RWPE2 (cell line): Measurements from ENCODE around the gene ANTXR1.
"Not testable (repeated sequence)": the region's sequence is repeated elsewhere in the genome, so short reads cannot be mapped to it uniquely, and the experiment has no call there.

ENCODE experiments used
- ATAC-seq: fragments of 200-7000 bp; cut with Tn5 transposase; 3 replicates; pipeline ENCODE4 v1.9.1; 2021; ENCODE audit warnings: low read depth
- DNase-seq: peaks from one replicate; pipeline ENCODE4 v3.0.0-alpha.2; 2020; ENCODE audit warnings: low spot score
- H3K27ac ChIP-seq: fragments of 450-650 bp; 2 replicates; pipeline ENCODE4 v1.5.1; 2017; ENCODE audit warnings: mild to moderate bottlenecking; ENCODE audit not compliant: poor library complexity, severe bottlenecking
- H3K27me3 ChIP-seq: fragments of 250-450 bp; sonication (Bioruptor Pico); 2 replicates; pipeline ENCODE4 v1.5.1; 2021; ENCODE audit warnings: mild to moderate bottlenecking, moderate library complexity; ENCODE audit not compliant: insufficient read depth, poor library complexity, severe bottlenecking
- H3K36me3 ChIP-seq: fragments of 250-450 bp; sonication (Bioruptor Pico); 2 replicates; pipeline ENCODE4 v1.5.1; 2020; ENCODE audit warnings: low read depth, mild to moderate bottlenecking, moderate library complexity
- H3K4me1 ChIP-seq: fragments of 250-450 bp; sonication (Bioruptor Pico); 2 replicates; pipeline ENCODE4 v1.5.1; 2021; ENCODE audit warnings: mild to moderate bottlenecking, moderate library complexity; ENCODE audit not compliant: insufficient read depth, poor library complexity, severe bottlenecking
- H3K4me3 ChIP-seq: fragments of 250-450 bp; sonication (Bioruptor Pico); 2 replicates; pipeline ENCODE4 v1.5.1; 2021; ENCODE audit warnings: mild to moderate bottlenecking, moderate library complexity; ENCODE audit not compliant: severe bottlenecking
- H3K9me3 ChIP-seq: fragments of 250-450 bp; sonication (Bioruptor Pico); 2 replicates; pipeline ENCODE4 v1.5.1; 2021; ENCODE audit warnings: mild to moderate bottlenecking, moderate library complexity; ENCODE audit not compliant: severe bottlenecking
- CTCF ChIP-seq: fragments of 450-650 bp; IDR thresholded peaks from one replicate; pipeline ENCODE4 v1.5.1; 2017; ENCODE audit warnings: mild to moderate bottlenecking, moderate library complexity; ENCODE audit not compliant: poor library complexity, severe bottlenecking

Gene ANTXR1

DNA sequence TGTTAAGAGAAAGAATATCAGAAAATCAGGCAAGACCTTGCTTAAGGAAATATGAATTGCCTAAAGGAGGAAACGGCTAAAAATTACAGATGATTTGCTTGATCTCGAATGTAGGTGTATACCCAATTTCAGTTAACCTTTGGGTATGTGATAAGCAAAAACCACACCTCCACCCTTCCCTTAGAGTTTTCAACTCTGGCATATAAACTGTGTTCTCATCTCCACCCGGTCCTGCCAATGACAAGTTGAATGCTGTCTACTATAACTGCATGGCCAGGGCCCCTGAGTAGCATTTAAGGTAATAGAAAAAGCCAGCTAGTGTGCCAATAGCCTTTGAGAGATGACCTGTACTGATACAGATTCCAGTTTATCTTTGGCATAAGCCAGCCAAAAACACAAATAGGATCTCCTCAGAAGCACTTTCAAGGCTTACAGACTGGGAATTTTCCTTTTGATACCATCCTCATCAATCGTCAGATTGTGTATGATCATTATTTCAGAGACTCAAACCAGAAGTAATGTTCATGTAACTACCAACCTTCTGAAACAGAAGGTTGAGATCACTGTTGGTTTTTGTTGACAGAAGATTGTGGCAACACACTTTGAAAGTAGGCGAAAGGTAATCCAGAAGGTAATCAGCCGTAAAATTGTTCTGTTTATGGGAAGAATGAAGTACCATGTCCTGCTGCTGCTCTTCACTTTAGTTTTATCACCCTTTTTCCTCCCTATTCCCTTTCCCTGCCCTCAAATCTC lies 211.0 kb downstream of the ANTXR1 start:
- H3K36me3 ChIP-seq, result no peaks in the 10 kb centered on the region
- DNase-seq (no peak), ATAC-seq (no peak)
- no peaks in the 10 kb centered on the region for H3K9me3 ChIP-seq
- H3K4me1 ChIP-seq, result no peaks in the 10 kb centered on the region
- no peaks in the 10 kb centered on the region for H3K27me3 ChIP-seq
- TF ChIP-seq CTCF, result no peak
- H3K4me3 ChIP-seq, result no peak overlapping the region
- H3K27ac ChIP-seq, result no peak overlapping the region

- H3K36me3 ChIP-seq, result no peaks in the 10 kb centered on the region
These were observed 211.5 kb downstream of the ANTXR1 start for GRCh38 chr2:69224512-69224837.

DNA sequence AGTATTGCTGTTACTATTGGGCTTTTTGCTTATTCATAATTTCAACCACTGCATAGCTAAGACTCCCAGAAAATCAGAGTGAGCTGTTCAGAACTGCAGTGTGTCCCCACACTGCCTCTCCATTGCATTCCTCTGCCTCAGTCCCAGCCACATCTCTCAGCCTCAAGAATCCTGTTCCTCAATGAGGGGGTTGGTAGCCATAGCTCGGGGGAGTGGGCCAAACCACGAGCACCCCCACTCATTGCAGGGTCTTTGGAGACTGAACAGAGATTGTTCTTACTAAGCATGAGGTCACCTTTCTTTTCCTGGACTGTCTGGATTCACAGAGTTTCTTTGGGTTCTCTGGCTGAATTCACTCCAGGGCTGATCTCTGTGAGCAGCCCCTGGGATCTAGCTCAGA lies 213.0 kb downstream of the ANTXR1 start:
- Histone ChIP-seq H3K9me3 (no peaks in the 10 kb centered on the region), H3K27ac (no peak overlapping the region), H3K4me1 (no peaks in the 10 kb centered on the region), H3K36me3 (no peaks in the 10 kb centered on the region), H3K27me3 (no peaks in the 10 kb centered on the region), H3K4me3 (no peak overlapping the region)
- no peak for TF ChIP-seq CTCF
- ATAC-seq (no peak), DNase-seq (no peak)

More at GRCh38 chr2:69224512-69224837, 211.5 kb downstream of the ANTXR1 start:
- Histone ChIP-seq H3K27ac (no peak overlapping the region), H3K4me1 (no peaks in the 10 kb centered on the region), H3K9me3 (no peaks in the 10 kb centered on the region), H3K27me3 (no peaks in the 10 kb centered on the region), H3K4me3 (no peak overlapping the region)
- DNase-seq (no peak), ATAC-seq (no peak)
- TF ChIP-seq CTCF, result no peak

DNA sequence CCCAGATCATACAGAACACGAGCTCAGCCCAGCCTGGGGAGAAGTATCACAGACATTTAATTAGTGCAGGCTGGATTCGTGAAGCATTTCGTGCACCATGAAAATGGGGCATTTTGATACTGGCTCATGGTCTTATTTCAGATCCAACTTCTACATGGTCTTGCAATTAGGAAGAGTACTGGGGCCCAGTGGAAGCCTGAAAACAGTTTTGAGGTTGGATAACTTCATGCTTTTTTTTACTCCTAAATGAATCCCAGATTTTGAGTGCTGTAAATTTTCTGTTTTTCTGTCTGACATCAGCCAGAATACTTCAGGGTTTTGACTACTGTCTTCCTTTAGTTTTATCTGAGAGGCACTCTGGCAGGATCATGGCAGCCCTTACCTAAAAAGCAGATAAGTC lies 213.9 kb downstream of the ANTXR1 start:
- ATAC-seq (no peak), DNase-seq (no peak)
- Histone ChIP-seq H3K4me3 (no peak overlapping the region), H3K27me3 (no peaks in the 10 kb centered on the region), H3K36me3 (no peaks in the 10 kb centered on the region), H3K4me1 (no peaks in the 10 kb centered on the region), H3K27ac (no peak overlapping the region), H3K9me3 (no peaks in the 10 kb centered on the region)
- no peak for TF ChIP-seq CTCF

DNA sequence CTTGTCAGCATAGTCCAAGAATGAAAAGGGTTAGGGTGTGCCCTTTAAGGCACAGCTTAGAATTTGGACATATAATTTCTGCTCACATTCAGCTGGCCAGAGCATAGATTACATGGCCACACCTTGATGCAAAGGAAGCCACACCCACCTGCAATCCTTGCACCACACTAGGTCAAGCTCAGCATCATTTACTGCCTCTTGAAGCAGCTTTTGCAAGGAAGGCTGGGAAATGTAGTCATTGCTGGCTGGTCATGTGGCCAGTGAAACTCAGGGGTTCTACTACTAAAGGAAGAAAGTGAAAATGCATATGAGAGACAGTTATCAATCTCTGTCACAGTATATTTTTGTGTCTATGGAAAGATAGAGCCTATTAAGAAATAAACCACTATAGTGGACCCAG lies 214.7 kb downstream of the ANTXR1 start:
- Histone ChIP-seq H3K4me1 (no peaks in the 10 kb centered on the region), H3K9me3 (no peaks in the 10 kb centered on the region), H3K36me3 (no peaks in the 10 kb centered on the region), H3K27ac (no peak overlapping the region), H3K4me3 (no peak overlapping the region), H3K27me3 (no peaks in the 10 kb centered on the region)
- TF ChIP-seq CTCF, result no peak
- DNase-seq, result no peak
- no peak for ATAC-seq

- not testable (repeated sequence) for H3K36me3 ChIP-seq, H3K9me3 ChIP-seq, H3K27me3 ChIP-seq, H3K4me3 ChIP-seq, ATAC-seq, H3K4me1 ChIP-seq, DNase-seq, H3K27ac ChIP-seq
These were observed 218.0 kb downstream of the ANTXR1 start for GRCh38 chr2:69230946-69231345.
